SH-SY5Y (cell line): ENCODE results near the gene CHRNB1.

Experiments
- GATA2 ChIP-seq: IDR thresholded peaks from 2 replicates; pipeline ENCODE4 v1.6.1; 2011; ENCODE audit warnings: mild to moderate bottlenecking, low read depth, low read length
- GATA3 ChIP-seq: IDR thresholded peaks from 2 replicates; pipeline ENCODE4 v1.6.1; 2011; ENCODE audit warnings: low read depth, mild to moderate bottlenecking, low read length, moderate library complexity

GRCh38 chr17:7466318-7466638, 21.4 kb downstream of the CHRNB1 start:
- no peak for TF ChIP-seq GATA2
- no peak for TF ChIP-seq GATA3
